Caco-2 (cell line): ENCODE results near the gene PLB1. TPM values are rescaled to one million over a fixed set of nuclear protein-coding genes. Genes with fewer than 3 reads are reported as not detected.

Experiments
- BruUV-seq: library from RNA; stranded (reverse); fragments of 400-500 nt; replicated peaks from 2 replicates; lab custom pipeline; 2021; lab: Mats Ljungman, UMichigan
- CTCF ChIA-PET: fragments of 300-600 bp; sonication (Branson Sonifier 250); formaldehyde crosslinking; loops from one replicate; lab custom pipeline; 2022; ENCODE audit warnings: antibody characterized with exemption; lab: Charles Lee
- POLR2A ChIA-PET: fragments of 300-600 bp; sonication (Branson Sonifier 250); formaldehyde crosslinking; loops from one replicate; lab custom pipeline; 2022; ENCODE audit warnings: antibody characterized with exemption; lab: Charles Lee
- DNase-seq, 2 experiments: peaks; one replicate each; pipeline versions ENCODE4 v3.0.0 to v3.0.0-alpha.2; 2020 to 2022
- H3K27me3 ChIP-seq: replicated peaks from 2 replicates; pipeline ENCODE4 v1.6.0; 2011; ENCODE audit warnings: low read length; ENCODE audit not compliant: control insufficient read depth, insufficient read depth
- H3K36me3 ChIP-seq: 2 replicates; pipeline ENCODE4 v1.5.1; 2011; ENCODE audit warnings: low read length; ENCODE audit not compliant: control insufficient read depth, insufficient read depth
- H3K4me1 ChIP-seq: fragments of 250-450 bp; sonication (Bioruptor Pico); 2 replicates; pipeline ENCODE4 v1.5.1; 2020; ENCODE audit warnings: mild to moderate bottlenecking
- H3K4me3 ChIP-seq: 2 replicates; pipeline ENCODE4 v1.5.1; 2011; ENCODE audit warnings: low read depth, mild to moderate bottlenecking, control low read depth, low read length
- H3K9me3 ChIP-seq: fragments of 250-450 bp; sonication (Bioruptor Pico); 2 replicates; pipeline ENCODE4 v1.5.1; 2020; ENCODE audit warnings: mild to moderate bottlenecking, moderate library complexity
- H3K27ac Mint-ChIP-seq: one replicate; pipeline ENCODE4 v1.8.0; 2022; ENCODE audit warnings: mixed read lengths; ENCODE audit not compliant: unreplicated experiment
- H3K27me3 Mint-ChIP-seq: one replicate; pipeline ENCODE4 v1.8.0; 2022; ENCODE audit warnings: mixed read lengths; ENCODE audit not compliant: insufficient read depth, unreplicated experiment
- H3K36me3 Mint-ChIP-seq: one replicate; pipeline ENCODE4 v1.8.0; 2022; ENCODE audit warnings: mild to moderate bottlenecking, mixed read lengths; ENCODE audit not compliant: insufficient read depth, unreplicated experiment
- H3K4me1 Mint-ChIP-seq: one replicate; pipeline ENCODE4 v1.8.0; 2022; ENCODE audit warnings: low read depth, mixed read lengths; ENCODE audit not compliant: unreplicated experiment
- H3K4me3 Mint-ChIP-seq: one replicate; pipeline ENCODE4 v1.8.0; 2022; ENCODE audit warnings: mild to moderate bottlenecking, moderate library complexity, mixed read lengths; ENCODE audit not compliant: unreplicated experiment
- H3K9me3 Mint-ChIP-seq: one replicate; pipeline ENCODE4 v1.8.0; 2022; ENCODE audit warnings: mixed read lengths; ENCODE audit not compliant: unreplicated experiment
- intact Hi-C: fragments of 100-400 bp; cut with micrococcal nuclease; formaldehyde crosslinking; loops from one replicate; pipeline ENCODE4 v1.10.0; 2022; ENCODE audit not compliant: unreplicated experiment
- total RNA-seq: library from RNA; stranded (reverse); gene quantifications from 2 replicates; pipeline ENCODE4 v1.2.3, GENCODE V29; 2022
- TF ChIP-seq, protein P1 (sequence below), 2 experiments: fragments of 200-600 bp in 1 of 2; IDR thresholded peaks; 1 replicate in 1 of 2; 2 replicates in 1 of 2; pipeline versions ENCODE4 v1.5.1 to v1.8.0; 2011 to 2022; ENCODE audit warnings: antibody characterized with exemption in 1 of 2, control low read depth in 1 of 2, inconsistent platforms in 1 of 2, low read depth in 1 of 2, low read length in 1 of 2, mild to moderate bottlenecking in 1 of 2, moderate library complexity in 1 of 2; ENCODE audit not compliant: insufficient read depth in 1 of 2, severe bottlenecking in 1 of 2, unreplicated experiment in 1 of 2

The PLB1 gene
- total RNA-seq, 1 experiment from 2014 or later, result 2.8 TPM

DNA sequence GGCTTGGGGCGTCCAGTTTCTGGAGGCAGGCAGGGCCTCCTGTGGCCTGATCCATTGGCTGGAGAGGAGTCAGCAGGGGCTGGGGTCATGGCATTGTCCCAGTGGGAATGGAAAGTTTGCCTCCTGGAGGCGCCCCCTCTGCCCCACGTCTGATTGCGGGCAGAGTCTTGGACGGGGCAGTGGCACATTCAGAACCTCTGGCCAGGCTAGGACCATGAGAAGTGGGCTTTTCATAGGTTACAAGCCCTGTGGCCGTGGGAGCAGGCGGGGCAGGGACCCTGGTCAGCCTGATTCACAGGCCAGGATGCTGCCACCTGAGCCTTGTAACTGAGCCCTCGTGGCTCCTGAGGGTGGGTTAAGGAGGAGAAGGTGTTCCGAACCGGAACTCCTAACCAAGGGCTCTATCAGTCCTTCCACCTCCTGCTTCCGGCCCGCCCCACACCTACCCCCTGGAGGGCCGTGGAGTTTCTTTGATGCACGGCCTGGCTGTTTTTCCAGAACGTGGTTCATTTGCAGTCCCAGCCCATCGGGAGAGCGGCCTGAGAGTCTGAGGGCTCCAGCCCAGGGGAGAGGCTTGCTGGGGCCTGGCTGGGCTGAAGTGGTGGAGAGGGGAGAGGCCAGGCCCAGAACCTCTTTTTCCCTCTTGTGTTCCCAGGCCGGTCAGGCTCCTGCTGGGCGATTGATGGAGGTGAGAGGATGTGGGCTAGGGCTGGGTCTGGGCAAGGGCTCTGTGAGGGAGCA lies 43.9 kb upstream of the PLB1 start:
- ChIA-PET CTCF (interaction anchor here (1.4 kb wide), 1 partner anchor 33 kb away, joined by 3 read pairs; no protein-coding TSS in a partner anchor), POLR2A (no interaction called here)
- H3K27me3 Mint-ChIP-seq, result no peaks in the 10 kb centered on the region
- BruUV-seq, result no TSS peak
- Histone ChIP-seq H3K27me3 (no peaks in the 10 kb centered on the region), H3K4me1 (0 out of 2 replicates have a peak, but pooled peaks cover 4% of the 10 kb centered on the region), H3K9me3 (no peaks in the 10 kb centered on the region), H3K4me3 (no peak overlapping the region), H3K36me3 (no peaks in the 10 kb centered on the region; the same call in 1 of the 2 replicates)
- H3K27ac Mint-ChIP-seq, result no peak overlapping the region
- peak in 1 of 2 experiments; percentile 26 for DNase-seq
- TF ChIP-seq, protein P1, sequence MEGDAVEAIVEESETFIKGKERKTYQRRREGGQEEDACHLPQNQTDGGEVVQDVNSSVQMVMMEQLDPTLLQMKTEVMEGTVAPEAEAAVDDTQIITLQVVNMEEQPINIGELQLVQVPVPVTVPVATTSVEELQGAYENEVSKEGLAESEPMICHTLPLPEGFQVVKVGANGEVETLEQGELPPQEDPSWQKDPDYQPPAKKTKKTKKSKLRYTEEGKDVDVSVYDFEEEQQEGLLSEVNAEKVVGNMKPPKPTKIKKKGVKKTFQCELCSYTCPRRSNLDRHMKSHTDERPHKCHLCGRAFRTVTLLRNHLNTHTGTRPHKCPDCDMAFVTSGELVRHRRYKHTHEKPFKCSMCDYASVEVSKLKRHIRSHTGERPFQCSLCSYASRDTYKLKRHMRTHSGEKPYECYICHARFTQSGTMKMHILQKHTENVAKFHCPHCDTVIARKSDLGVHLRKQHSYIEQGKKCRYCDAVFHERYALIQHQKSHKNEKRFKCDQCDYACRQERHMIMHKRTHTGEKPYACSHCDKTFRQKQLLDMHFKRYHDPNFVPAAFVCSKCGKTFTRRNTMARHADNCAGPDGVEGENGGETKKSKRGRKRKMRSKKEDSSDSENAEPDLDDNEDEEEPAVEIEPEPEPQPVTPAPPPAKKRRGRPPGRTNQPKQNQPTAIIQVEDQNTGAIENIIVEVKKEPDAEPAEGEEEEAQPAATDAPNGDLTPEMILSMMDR (IDR thresholded peaks at IDR 0.05; ENCODE audit: insufficient read depth in 1 of 2, low read depth in 1 of 2, low read length in 1 of 2, severe bottlenecking in 1 of 2, unreplicated experiment in 1 of 2), result no peak
- peaks cover 13% of the 10 kb centered on the region for H3K4me1 Mint-ChIP-seq
- intact Hi-C loops, result loop anchor here (1.0 to 5.0 kb wide), 3 partner anchors 33 to 749 kb away; no protein-coding TSS in a partner anchor
- H3K9me3 Mint-ChIP-seq, result no peaks in the 10 kb centered on the region
- no peaks in the 10 kb centered on the region for H3K36me3 Mint-ChIP-seq
- no peak overlapping the region for H3K4me3 Mint-ChIP-seq

DNA sequence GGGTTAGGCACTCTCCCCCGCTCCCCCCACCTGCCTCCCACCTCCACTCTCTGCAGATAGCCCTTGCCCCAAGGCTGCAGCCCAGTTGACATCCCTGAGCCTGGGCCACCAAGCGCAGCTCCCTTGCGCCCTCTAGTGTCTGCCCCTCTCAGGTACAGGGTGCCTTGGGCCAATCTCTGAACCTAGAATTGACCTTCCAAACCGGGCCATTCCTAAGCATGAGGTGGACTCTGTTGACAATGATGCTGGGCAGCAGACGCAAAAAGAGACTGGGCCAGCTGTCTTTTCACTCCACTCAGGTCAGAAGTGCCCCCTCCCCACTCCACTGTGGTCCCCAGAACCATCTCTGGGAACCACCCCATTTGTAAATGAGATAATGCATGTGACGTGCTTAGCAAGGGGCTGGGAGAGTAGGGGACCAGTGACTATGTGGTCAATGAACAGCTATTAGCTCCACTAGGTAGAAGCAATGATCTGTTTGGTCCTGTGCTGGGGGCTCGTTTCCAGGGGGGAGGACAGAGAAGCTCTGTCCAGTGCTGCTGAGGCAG lies 43.3 kb upstream of the PLB1 start:
- ChIA-PET POLR2A (no interaction called here), CTCF (interaction anchor here (1.4 kb wide), 1 partner anchor 33 kb away, joined by 3 read pairs; no protein-coding TSS in a partner anchor)
- 0 out of 2 replicates have a peak, but pooled peaks cover 4% of the 10 kb centered on the region for H3K4me1 ChIP-seq
- Mint-ChIP-seq H3K9me3 (no peaks in the 10 kb centered on the region), H3K36me3 (no peaks in the 10 kb centered on the region), H3K4me3 (no peak overlapping the region), H3K27me3 (no peaks in the 10 kb centered on the region), H3K27ac (no peak overlapping the region), H3K4me1 (peaks cover 13% of the 10 kb centered on the region)
- BruUV-seq, result no TSS peak
- H3K36me3 ChIP-seq, result no peaks in the 10 kb centered on the region; the same call in 1 of the 2 replicates
- intact Hi-C loops, result loop anchor here (1.0 to 5.0 kb wide), 3 partner anchors 33 to 749 kb away; no protein-coding TSS in a partner anchor
- no peaks in the 10 kb centered on the region for H3K27me3 ChIP-seq
- no peak overlapping the region for H3K4me3 ChIP-seq
- TF ChIP-seq, protein P1 (IDR thresholded peaks at IDR 0.05; ENCODE audit: insufficient read depth in 1 of 2, low read depth in 1 of 2, low read length in 1 of 2, severe bottlenecking in 1 of 2, unreplicated experiment in 1 of 2), result peak; percentile 90 to 94
- H3K9me3 ChIP-seq, result no peaks in the 10 kb centered on the region
- peak; percentile 72 to 84 for DNase-seq

DNA sequence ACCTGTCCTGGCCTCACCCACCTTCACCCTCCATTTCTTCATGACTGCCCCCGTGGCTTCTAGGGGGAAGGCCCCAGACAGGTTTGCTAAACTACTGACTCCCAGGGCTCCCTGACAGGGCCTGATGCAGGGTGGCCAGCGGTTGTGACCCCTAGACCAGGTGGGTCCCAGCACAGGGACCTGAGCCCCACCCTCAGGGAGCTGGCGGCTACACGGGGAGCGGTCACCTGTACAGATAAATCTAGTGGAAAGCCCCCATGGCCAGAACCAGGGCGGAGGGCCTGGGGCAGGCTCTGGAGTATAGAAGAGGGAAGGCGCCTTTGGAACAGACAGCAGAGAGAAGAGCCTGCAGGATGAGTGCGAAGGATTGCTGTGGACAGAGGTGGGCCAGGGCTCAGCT lies 42.5 kb upstream of the PLB1 start:
- ChIA-PET CTCF (interaction anchor here (0.6 to 1.4 kb wide), 2 partner anchors 34 to 70 kb away, joined by 3 to 5 read pairs; no protein-coding TSS in a partner anchor), POLR2A (no interaction called here)
- peaks cover 13% of the 10 kb centered on the region for H3K4me1 Mint-ChIP-seq
- H3K27me3 Mint-ChIP-seq, result no peaks in the 10 kb centered on the region
- no peak overlapping the region for H3K4me3 ChIP-seq
- no peak overlapping the region for H3K4me3 Mint-ChIP-seq
- H3K4me1 ChIP-seq, result 0 out of 2 replicates have a peak, but pooled peaks cover 4% of the 10 kb centered on the region
- H3K9me3 ChIP-seq, result no peaks in the 10 kb centered on the region
- intact Hi-C loops, result loop anchor here (5.0 kb wide), 1 partner anchor 646 kb away; no protein-coding TSS in a partner anchor
- H3K9me3 Mint-ChIP-seq, result no peaks in the 10 kb centered on the region
- H3K27ac Mint-ChIP-seq, result no peak overlapping the region
- peak in 1 of 2 experiments; percentile 28 for DNase-seq
- TF ChIP-seq, protein P1 (IDR thresholded peaks at IDR 0.05; ENCODE audit: insufficient read depth in 1 of 2, low read depth in 1 of 2, low read length in 1 of 2, severe bottlenecking in 1 of 2, unreplicated experiment in 1 of 2), result no peak
- H3K36me3 Mint-ChIP-seq, result no peaks in the 10 kb centered on the region
- H3K27me3 ChIP-seq, result no peaks in the 10 kb centered on the region
- BruUV-seq, result no TSS peak
- no peaks in the 10 kb centered on the region; the same call in 1 of the 2 replicates for H3K36me3 ChIP-seq
